A172 (cell line): ENCODE data around the gene CAMK2A. TPM values are rescaled to one million over a fixed set of nuclear protein-coding genes. Genes with fewer than 3 reads are reported as not detected.

Experiments
- DNase-seq: peaks from one replicate; pipeline ENCODE4 v3.0.0-alpha.2; 2015; ENCODE audit warnings: low spot score
- total RNA-seq: library from RNA; depleted of rRNA; stranded (reverse); fragments of >200 nt; shearing (Covaris generic); gene quantifications from 2 replicates; pipeline ENCODE4 v1.2.3, GENCODE V29; 2014

Gene CAMK2A
- total RNA-seq, 1 experiment from 2014 or later = 1.2 TPM

DNA sequence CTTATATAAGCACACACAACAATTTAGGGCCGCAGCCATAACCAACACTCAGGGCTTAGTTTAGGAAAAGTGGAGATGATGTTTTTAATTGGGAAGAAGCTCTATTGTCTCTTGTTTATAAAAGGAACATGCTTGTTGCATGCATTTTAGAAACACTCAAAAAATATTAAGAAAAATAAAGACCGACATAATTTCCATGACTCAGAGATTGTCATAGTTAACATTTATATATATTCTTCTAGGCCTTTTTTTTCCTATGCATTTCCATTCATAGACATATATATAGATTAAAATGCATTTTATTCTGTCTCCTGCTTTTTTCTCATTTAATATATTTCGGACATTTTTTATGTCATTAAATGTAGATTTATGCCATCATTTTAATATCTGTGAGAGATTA lies 26.7 kb upstream of the CAMK2A start:
- no peak for DNase-seq

DNA sequence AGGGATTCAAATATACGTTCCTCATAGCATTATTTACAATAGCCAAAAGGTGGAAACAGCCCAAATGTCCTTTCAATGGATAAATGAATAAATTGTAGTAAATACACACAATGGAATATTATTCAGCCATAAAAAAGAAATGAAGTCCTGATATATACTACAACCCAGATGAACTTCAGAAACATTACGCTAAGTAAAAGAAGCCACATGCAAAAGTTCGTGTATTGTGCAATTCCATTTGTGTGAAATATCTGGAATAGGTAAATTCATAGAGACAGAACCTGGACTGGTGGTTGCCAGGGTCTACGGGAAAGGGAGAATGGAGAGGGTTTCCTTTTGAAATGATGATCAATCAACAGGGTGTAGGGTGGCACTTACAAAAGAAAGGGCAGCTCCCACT lies 25.7 kb upstream of the CAMK2A start:
- DNase-seq = no peak

GRCh38 chr5:150313921-150314716 lies 24.5 kb upstream of the CAMK2A start:
- DNase-seq = no peak

- no peak for DNase-seq
Observed at GRCh38 chr5:150313501-150313900, 23.9 kb upstream of the CAMK2A start.

GRCh38 chr5:150312518-150312917 lies 22.9 kb upstream of the CAMK2A start:
- no peak for DNase-seq

DNA sequence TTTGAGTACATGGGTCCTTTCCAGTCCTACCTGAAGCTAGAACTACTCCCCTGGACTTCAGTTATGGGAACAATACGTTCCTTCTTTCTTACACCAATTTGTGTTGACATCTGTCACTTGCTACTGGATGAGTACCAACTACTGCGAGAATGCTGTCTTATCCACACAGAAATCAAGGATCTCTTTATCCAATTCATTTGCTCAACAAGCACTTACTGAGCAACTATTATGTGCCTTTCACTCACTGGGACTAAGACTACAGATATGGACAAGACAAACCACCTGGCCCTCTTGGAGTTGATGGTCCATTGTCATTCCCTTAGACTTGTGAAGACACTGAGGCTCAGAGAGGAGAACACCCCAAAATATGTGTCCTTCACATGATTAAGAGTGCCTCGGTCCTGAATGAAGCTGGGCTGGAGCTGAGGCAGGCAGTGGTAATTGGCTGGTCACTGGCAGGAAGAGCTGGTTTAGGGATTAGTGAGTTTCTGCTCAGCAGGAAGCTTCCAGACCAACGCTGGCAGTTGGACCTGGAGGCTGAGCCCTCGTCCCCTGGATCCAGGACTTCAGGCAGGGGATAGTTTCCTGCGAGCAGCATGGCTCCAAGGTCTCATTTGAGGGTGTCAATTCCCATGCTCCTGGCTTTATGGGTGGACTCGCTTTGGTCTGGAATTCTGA lies 21.6 kb upstream of the CAMK2A start:
- DNase-seq = no peak

- DNase-seq = no peak
Observed at GRCh38 chr5:150310246-150310645, 20.7 kb upstream of the CAMK2A start.

- DNase-seq = no peak
Observed at GRCh38 chr5:150309886-150310239, 20.3 kb upstream of the CAMK2A start.

DNA sequence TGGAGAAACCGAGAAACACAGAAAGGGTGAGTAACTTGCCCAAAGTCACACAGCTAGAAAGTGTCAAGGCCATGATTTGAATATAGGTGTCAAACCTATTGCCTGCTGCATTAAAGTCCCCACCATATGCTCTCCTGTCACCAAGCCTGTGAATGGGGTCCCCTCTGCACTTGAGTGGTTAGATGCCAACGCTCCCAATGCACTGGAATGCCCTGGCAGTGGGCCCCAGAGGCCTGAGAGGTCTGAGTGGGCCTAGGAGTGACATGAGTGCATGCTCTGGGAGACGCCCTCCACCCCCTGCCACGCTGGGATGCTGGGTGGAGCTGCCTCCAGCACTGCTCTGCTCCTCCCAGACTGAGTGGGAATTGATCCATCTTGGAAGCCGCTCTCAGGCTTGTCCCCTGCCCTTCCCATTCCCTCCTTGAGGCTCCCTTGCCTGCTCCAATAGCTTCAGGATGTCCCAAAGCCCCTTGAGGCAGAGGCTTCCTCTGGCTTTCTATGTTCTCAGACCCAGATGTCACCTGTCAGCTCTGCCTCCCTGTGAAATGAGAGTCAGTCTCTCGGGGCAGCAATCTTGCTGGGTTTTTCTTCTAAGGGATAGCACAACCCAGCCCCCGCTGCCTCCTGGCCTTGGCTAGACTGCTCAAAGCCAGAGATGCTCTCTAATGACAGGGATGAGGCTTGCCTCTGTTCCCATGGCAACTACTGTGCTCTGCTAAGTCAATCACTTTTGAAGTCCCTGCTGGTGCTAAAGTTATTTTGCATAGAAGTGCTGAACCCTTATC lies 19.7 kb upstream of the CAMK2A start:
- no peak for DNase-seq

GRCh38 chr5:150307617-150308426 lies 18.2 kb upstream of the CAMK2A start:
- no peak for DNase-seq

DNA sequence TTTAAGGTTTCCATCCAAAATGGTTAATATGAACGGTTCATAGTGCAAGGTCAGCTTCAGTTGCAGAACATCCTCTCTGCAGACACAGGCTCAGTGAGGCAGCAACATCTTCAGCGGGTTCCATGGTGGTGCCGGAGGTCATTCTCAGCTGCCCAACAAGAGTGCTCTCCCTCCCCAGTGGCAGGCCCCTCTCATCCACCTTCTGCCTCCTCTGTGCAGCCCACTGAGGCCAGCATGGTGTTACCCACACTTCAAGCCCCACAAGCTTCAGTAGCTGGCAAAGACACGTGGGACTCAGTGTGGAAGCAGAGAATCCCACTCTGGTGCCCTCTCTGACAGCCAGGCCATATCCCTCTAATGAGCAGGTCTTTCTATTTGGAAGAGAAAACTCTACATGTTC lies 17.2 kb upstream of the CAMK2A start:
- no peak for DNase-seq

DNA sequence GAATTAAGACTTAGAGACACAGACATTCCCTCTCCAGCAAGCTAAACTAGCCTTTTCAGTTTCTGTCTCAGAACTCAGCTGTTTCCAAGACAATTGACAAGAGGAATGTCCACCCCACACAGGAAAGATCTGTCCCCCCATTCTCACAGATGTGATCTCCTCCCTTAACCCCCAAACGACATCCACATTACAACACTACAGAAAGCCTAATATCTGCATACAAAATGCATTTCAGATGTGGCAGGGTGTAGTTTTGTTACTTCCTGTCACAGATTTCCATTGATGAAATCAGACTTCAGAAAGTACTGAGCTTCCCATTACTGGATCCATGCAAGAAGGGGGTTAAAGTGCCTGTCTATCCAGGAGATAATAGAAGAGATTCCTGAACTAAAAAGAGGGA lies 16.0 kb upstream of the CAMK2A start:
- no peak for DNase-seq

DNA sequence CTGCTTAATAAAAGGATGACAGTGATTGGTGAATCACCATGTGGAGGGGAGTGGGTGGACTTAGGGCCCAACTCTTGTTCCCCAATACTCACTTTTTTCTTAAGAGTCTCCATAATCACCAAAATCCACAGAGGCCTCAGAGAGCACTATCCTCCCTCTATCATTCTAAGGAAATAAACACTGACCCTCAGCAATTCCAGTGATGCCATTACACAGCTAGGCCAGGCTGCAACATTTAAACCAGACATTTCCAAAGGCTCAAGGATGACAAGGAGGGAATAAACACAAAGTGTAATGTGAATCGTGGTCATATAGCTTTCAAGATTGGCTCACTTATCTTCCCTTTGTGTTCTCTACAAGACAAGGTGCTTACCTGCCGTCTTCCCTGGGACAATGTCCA lies 15.5 kb upstream of the CAMK2A start:
- no peak for DNase-seq

- no peak for DNase-seq
Observed at GRCh38 chr5:150304481-150305081, 15.0 kb upstream of the CAMK2A start.

GRCh38 chr5:150303660-150304386 lies 14.2 kb upstream of the CAMK2A start:
- DNase-seq = no peak

DNA sequence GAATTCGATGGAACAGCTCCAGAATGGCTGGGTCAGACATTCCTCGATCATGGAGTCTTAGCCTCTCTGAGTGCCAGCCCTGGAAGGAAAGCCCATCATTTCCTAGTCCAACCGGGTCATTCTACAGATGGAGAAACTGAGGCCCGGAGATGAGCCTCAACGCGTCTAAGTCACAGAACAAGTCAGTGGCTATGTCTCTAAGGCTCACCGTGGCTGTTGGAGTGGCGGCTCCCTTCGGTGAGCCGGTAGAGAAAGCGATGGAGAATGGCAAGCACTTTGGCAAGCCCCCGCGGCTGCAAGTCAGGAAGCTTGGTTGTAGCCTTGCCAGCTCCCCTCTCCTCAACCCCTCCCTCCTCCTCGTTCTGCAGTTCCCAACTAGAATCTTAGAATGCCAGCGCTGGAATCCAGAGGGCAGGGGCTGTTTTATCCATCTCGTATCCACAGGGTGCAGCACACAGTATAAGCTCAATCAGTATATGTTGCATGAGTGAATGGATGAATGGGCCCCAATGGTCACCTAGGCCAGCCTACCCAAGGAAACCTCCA lies 13.6 kb upstream of the CAMK2A start:
- peak; percentile 69 for DNase-seq

- DNase-seq = no peak
Observed at GRCh38 chr5:150302301-150303069, 12.9 kb upstream of the CAMK2A start, which contains the start of gene ARSI. ARSI (minus strand) TSS chr5:150302905; CDS start chr5:150302373, 532 bp downstream.

- DNase-seq = no peak
Observed at GRCh38 chr5:150301901-150302300, 12.3 kb upstream of the CAMK2A start.

DNA sequence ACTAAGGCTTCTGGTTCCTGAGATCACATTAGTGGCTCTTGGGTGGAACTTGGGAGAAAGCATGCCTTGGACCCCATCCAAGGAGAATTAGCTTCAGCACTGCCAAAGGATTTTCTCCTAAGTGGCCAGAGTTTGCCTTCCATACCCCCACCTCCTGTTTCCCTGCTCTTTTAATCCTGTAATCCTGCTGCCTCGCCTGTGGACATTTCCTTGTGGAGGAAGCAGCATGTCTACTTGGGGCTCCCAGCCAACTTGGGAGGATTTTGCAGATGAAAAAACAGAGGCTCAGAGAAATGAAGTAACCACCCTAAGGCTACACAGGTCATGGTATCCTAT lies 11.6 kb upstream of the CAMK2A start:
- DNase-seq = no peak
